HepG2 (cell line): Measurements from ENCODE around the gene APOL2. TPM values are rescaled to one million over a fixed set of nuclear protein-coding genes. Genes with fewer than 3 reads are reported as not detected.

Experiments used
- ATAC-seq: fragments of 200-7000 bp; cut with Tn5 transposase; 3 replicates; pipeline ENCODE4 v1.9.1; 2020; ENCODE audit warnings: mild to moderate bottlenecking, moderate library complexity
- BruUV-seq: library from RNA; stranded (reverse); fragments of 400-500 nt; replicated peaks from 2 replicates; lab custom pipeline; 2021; lab: Mats Ljungman, UMichigan
- CTCF ChIA-PET: fragments of 300-600 bp; formaldehyde crosslinking; extraction: SDS; loops from one replicate; lab custom pipeline; 2021; ENCODE audit warnings: low total read pairs, inconsistent platforms, low intra/inter-chr PET ratio; lab: Yijun Ruan, JAX
- POLR2A ChIA-PET: fragments of 350-600 bp; sonication (Branson Sonifier 250); formaldehyde crosslinking; loops from one replicate; lab custom pipeline; 2020; ENCODE audit warnings: antibody characterized with exemption, inconsistent platforms; lab: Yijun Ruan, JAX
- DNase-seq: peaks from one replicate; pipeline ENCODE4 v3.0.0-alpha.2; 2015; ENCODE audit warnings: low spot score
- FAIRE-seq: peaks from 3 replicates; lab custom pipeline; 2011; peaks lifted over from hg19 to GRCh38; lab: Jason Lieb, UNC
- H2AFZ ChIP-seq: one replicate; pipeline ENCODE4 v1.6.1; 2011; ENCODE audit warnings: low read length, inconsistent platforms
- H3K27ac ChIP-seq: fragments of 300-600 bp; 3 replicates; pipeline ENCODE4 v1.8.0; 2011; ENCODE audit warnings: mixed run types, mild to moderate bottlenecking, mixed read lengths, low read length, inconsistent platforms; ENCODE audit not compliant: insufficient read depth; ENCODE audit errors: extremely low read length
- H3K27me3 ChIP-seq, 2 experiments: fragments of 200-600 bp in 1 of 2; 2 replicates in 1 of 2; 3 replicates in 1 of 2; pipeline versions ENCODE4 v1.6.0 to v1.8.0; 2011; ENCODE audit warnings: low read length in 2 of 2, mild to moderate bottlenecking in 2 of 2, moderate library complexity in 2 of 2, inconsistent platforms in 1 of 2; ENCODE audit not compliant: insufficient read depth in 2 of 2, control insufficient read depth in 1 of 2
- H3K36me3 ChIP-seq, 2 experiments: fragments of 200-600 bp in 1 of 2; replicated peaks in 1 of 2; 2 replicates in 1 of 2; 3 replicates in 1 of 2; pipeline versions ENCODE4 v1.5.1 to v1.8.0; 2011; ENCODE audit warnings: low read length in 2 of 2, inconsistent platforms in 1 of 2; ENCODE audit not compliant: insufficient read depth in 2 of 2, control insufficient read depth in 1 of 2
- H3K4me1 ChIP-seq: 2 replicates; pipeline ENCODE4 v1.5.1; 2012; ENCODE audit warnings: low read length, inconsistent platforms; ENCODE audit not compliant: insufficient read depth
- H3K4me2 ChIP-seq: 2 replicates; pipeline ENCODE4 v1.6.0; 2011; ENCODE audit warnings: low read depth, low read length, inconsistent platforms
- H3K4me3 ChIP-seq, 3 experiments: fragments of 200-600 bp in 1 of 3; sonication (generic), shearing (Covaris generic) in 1 of 3; replicated peaks in 1 of 3; 2 replicates each; pipeline ENCODE4 v1.5.1; 2011 to 2016; ENCODE audit warnings: low read length in 3 of 3, inconsistent platforms in 2 of 3, low read depth in 2 of 3, mild to moderate bottlenecking in 2 of 3, control low read depth in 1 of 3, mixed read lengths in 1 of 3; ENCODE audit not compliant: insufficient read depth in 1 of 3
- H3K79me2 ChIP-seq: one replicate; pipeline ENCODE4 v1.6.1; 2011; ENCODE audit warnings: low read length, inconsistent platforms; ENCODE audit not compliant: insufficient read depth
- H3K9ac ChIP-seq: 2 replicates; pipeline ENCODE4 v1.6.0; 2011; ENCODE audit warnings: mild to moderate bottlenecking, low read depth, low read length, inconsistent platforms; ENCODE audit not compliant: insufficient read depth
- H3K9me3 ChIP-seq: 2 replicates; pipeline ENCODE4 v1.5.1; 2012; ENCODE audit warnings: mild to moderate bottlenecking, low read length
- H4K20me1 ChIP-seq: 2 replicates; pipeline ENCODE4 v1.6.0; 2011; ENCODE audit warnings: inconsistent platforms, mild to moderate bottlenecking, low read length, moderate library complexity; ENCODE audit not compliant: insufficient read depth
- CHD2 ChIP-seq: IDR thresholded peaks from 2 replicates; pipeline ENCODE4 v1.6.1; 2011; ENCODE audit warnings: low read depth, low read length, improper control_type of control experiment
- ELF3 ChIP-seq: IDR thresholded peaks from 2 replicates; pipeline ENCODE4 v1.6.1; 2016; ENCODE audit warnings: missing genetic modification reagents, missing compliant biosample characterization
- HNRNPUL1 ChIP-seq: fragments of 200-400 bp; formaldehyde crosslinking; IDR thresholded peaks from 2 replicates; pipeline ENCODE4 v1.6.1; 2017; ENCODE audit warnings: low read depth, mild to moderate bottlenecking, low read length, moderate library complexity
- KAT7 ChIP-seq: IDR thresholded peaks from 2 replicates; pipeline ENCODE4 v1.6.1; 2018; ENCODE audit warnings: borderline replicate concordance, missing compliant biosample characterization
- MATR3 ChIP-seq: sonication (generic); formaldehyde crosslinking; IDR thresholded peaks from 2 replicates; pipeline ENCODE4 v1.4.0; 2020; ENCODE audit warnings: missing genetic modification reagents
- NR2F1 ChIP-seq, 2 experiments: fragments of 450-650 bp in 1 of 2; formaldehyde crosslinking in 1 of 2; IDR thresholded peaks; 2 replicates each; pipeline versions ENCODE4 v1.5.0 to v1.6.1; 2016 to 2020; ENCODE audit warnings: mild to moderate bottlenecking in 1 of 2, missing compliant biosample characterization in 1 of 2, missing genetic modification reagents in 1 of 2, moderate library complexity in 1 of 2
- TARDBP ChIP-seq: sonication (generic); formaldehyde crosslinking; IDR thresholded peaks from 2 replicates; pipeline ENCODE4 v1.8.0; 2022; ENCODE audit warnings: mild to moderate bottlenecking, missing genetic modification reagents
- ZNF567 ChIP-seq: sonication (generic); formaldehyde crosslinking; IDR thresholded peaks from 2 replicates; pipeline ENCODE4 v1.8.1; 2023; ENCODE audit warnings: mild to moderate bottlenecking, missing genetic modification reagents, borderline replicate concordance
- ZNF788 ChIP-seq: sonication (generic); formaldehyde crosslinking; IDR thresholded peaks from 2 replicates; pipeline ENCODE4 v1.5.0; 2020; ENCODE audit warnings: mild to moderate bottlenecking, missing genetic modification reagents, borderline replicate concordance
- ZSCAN12 ChIP-seq: sonication (generic); formaldehyde crosslinking; IDR thresholded peaks from 2 replicates; pipeline ENCODE4 v1.9.0; 2021; ENCODE audit warnings: mild to moderate bottlenecking, missing genetic modification reagents
- ZSCAN25 ChIP-seq: sonication (generic); formaldehyde crosslinking; IDR thresholded peaks from 2 replicates; pipeline ENCODE4 v1.8.0; 2022; ENCODE audit warnings: mild to moderate bottlenecking, missing genetic modification reagents
- WGBS: methylation state at CpG from one replicate; pipeline ENCODE4 v1.1.6; 2017; ENCODE audit warnings: low lambda C conversion rate; 5-methylcytosine and 5-hydroxymethylcytosine counted together
- in situ Hi-C: cut with HindIII; loops from 2 replicates; pipeline ENCODE4 v1.10.0; 2017; ENCODE audit warnings: low pct_unique_long_range_greater_than_20kb; ENCODE audit not compliant: extremely low pct_ligation_motif_present
- intact Hi-C: fragments of 100-400 bp; cut with micrococcal nuclease; formaldehyde crosslinking; loops from one replicate; pipeline ENCODE4 v1.10.0; 2022; ENCODE audit not compliant: unreplicated experiment
- polyA plus RNA-seq, 8 experiments: library from polyadenylated mRNA; depleted of rRNA in 3 of 8; stranded (reverse) in 7 of 8; unstranded in 1 of 8; fragments of >200 nt; fragmentation: Illumina TruSeq in 4 of 8; extraction: Trizol in 4 of 8; gene quantifications; 2 replicates each; pipeline versions ENCODE4 v1.2.1 to v1.2.3, GENCODE V29; 2011 to 2016; ENCODE audit warnings: low read depth in 4 of 8, missing spikeins in 1 of 8, mixed read lengths in 1 of 8; ENCODE audit not compliant: insufficient read depth in 1 of 8
- total RNA-seq, 5 experiments: library from RNA; depleted of rRNA; stranded (reverse); fragments of >200 nt; fragmentation: Illumina TruSeq; extraction: Trizol; gene quantifications; 2 replicates each; pipeline ENCODE4 v1.2.3, GENCODE V29; 2016; ENCODE audit warnings: low read depth in 1 of 5
- TF ChIP-seq, protein P1 (sequence below): sonication (generic); formaldehyde crosslinking; IDR thresholded peaks from 2 replicates; pipeline ENCODE4 v1.4.0; 2020; ENCODE audit warnings: mild to moderate bottlenecking, missing genetic modification reagents
- TF ChIP-seq, protein P2 (sequence below), 2 experiments: sonication (generic) in 1 of 2; formaldehyde crosslinking in 1 of 2; IDR thresholded peaks; 2 replicates each; pipeline versions ENCODE4 v1.4.0 to v1.6.1; 2018 to 2020; ENCODE audit warnings: missing genetic modification reagents in 2 of 2, borderline replicate concordance in 1 of 2, low read depth in 1 of 2, mild to moderate bottlenecking in 1 of 2, missing biosample characterization in 1 of 2
- TF ChIP-seq, protein P3 (sequence below): sonication (generic); formaldehyde crosslinking; conservative IDR thresholded peaks from 2 replicates; pipeline ENCODE4 v1.8.0; 2022; ENCODE audit warnings: low read depth, missing genetic modification reagents
- TF ChIP-seq, protein P4 (sequence below): sonication (generic); formaldehyde crosslinking; IDR thresholded peaks from 2 replicates; pipeline ENCODE4 v1.5.1; 2020; ENCODE audit warnings: missing genetic modification reagents, mild to moderate bottlenecking, borderline replicate concordance

APOL2 gene
- total and polyA plus RNA-seq, 2 of the 13 experiments (the other 11 are each of a cell fraction or from before 2014, with no cell fraction given), result 28.7 to 51.2 TPM

DNA sequence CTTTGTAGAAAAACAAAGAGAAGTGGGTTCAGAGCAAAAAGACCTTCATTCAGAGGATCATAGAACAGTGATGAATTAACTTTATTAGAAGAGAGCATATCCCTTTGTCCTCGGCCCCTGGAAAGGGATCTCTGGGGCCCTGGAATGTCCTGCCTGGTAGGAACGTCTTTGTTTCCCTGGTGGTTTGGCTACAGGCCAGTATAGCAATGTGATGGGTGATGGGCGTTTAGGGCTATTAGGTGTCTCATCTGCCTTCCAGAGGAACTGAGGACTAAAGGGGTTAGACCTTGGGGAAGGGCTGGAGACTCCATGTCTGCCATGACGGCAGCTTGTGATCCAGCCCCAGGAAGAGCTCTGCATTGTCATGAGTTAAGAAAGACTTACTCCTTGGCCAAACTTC is 46.8 kb downstream of the APOL2 start (continued):
- TF ChIP-seq, protein P1, sequence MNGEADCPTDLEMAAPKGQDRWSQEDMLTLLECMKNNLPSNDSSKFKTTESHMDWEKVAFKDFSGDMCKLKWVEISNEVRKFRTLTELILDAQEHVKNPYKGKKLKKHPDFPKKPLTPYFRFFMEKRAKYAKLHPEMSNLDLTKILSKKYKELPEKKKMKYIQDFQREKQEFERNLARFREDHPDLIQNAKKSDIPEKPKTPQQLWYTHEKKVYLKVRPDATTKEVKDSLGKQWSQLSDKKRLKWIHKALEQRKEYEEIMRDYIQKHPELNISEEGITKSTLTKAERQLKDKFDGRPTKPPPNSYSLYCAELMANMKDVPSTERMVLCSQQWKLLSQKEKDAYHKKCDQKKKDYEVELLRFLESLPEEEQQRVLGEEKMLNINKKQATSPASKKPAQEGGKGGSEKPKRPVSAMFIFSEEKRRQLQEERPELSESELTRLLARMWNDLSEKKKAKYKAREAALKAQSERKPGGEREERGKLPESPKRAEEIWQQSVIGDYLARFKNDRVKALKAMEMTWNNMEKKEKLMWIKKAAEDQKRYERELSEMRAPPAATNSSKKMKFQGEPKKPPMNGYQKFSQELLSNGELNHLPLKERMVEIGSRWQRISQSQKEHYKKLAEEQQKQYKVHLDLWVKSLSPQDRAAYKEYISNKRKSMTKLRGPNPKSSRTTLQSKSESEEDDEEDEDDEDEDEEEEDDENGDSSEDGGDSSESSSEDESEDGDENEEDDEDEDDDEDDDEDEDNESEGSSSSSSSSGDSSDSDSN (CRISPR knock-in tag), result no peak
- TF ChIP-seq ELF3 (CRISPR knock-in tag) (no peak), ZSCAN12 (CRISPR knock-in tag) (no peak), CHD2 (no peak), ZNF788 (CRISPR knock-in tag) (no peak), HNRNPUL1 (no peak), KAT7 (CRISPR knock-in tag) (no peak)

DNA sequence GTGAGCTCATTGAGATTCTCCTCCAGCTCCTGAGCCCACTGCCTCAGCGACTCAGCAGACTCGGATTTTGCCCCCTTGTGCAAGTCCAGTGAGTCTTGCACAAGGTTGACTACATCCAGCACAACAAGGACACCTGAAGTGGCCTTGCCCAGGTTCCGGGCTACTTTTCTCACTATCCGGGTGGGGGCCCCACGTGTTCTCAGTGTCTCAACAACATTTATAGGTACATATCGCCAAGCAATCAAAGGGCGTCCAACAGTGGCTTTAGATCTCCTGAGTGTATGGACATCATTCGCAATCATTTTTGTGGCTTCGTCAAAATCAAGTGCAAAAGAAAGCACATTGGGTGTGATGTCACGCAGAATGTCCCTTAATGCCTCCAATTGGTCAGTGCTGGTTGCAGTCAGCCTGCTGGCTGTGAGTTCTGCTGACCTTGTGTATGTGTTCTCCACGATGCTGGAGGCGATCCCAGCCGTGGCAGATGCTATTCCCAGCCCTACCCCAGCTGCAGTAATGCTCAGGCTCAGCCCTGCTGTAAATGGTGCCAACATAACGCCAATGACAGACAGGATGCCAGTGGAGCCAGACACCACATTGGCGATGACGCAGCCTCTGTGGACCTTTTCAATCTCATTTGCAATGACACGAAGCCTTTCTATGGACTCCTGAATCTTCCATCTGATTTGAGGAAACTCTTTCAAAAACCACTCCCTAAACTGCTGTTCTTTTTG is 48.1 kb downstream of the APOL2 start:
- no peaks in the 10 kb centered on the region for H4K20me1 ChIP-seq
- DNase-seq (no peak), FAIRE-seq (no peak), ATAC-seq (no peak)
- no TSS peak for BruUV-seq
- no peak overlapping the region for H3K9ac ChIP-seq
- 0 out of 2 replicates have a peak, but pooled peaks cover under 1% of the 10 kb centered on the region for H3K4me1 ChIP-seq
- intact Hi-C loops (no loop called here), in situ Hi-C loops (no loop called here)
- CTCF ChIA-PET, result no interaction called here
- no peaks in the 10 kb centered on the region for H3K36me3 ChIP-seq
- H3K9me3 ChIP-seq, result no peaks in the 10 kb centered on the region
- WGBS, result 68% methylated on average over 15 of the region's 17 CpGs
- no peak overlapping the region for H3K4me3 ChIP-seq
- H3K79me2 ChIP-seq, result no peaks in the 10 kb centered on the region
- H2AFZ ChIP-seq, result no peak overlapping the region
- POLR2A ChIA-PET, result no interaction called here
- H3K27me3 ChIP-seq, result no peaks in the 10 kb centered on the region; a peak in 1 of 5 replicates
- no peak overlapping the region for H3K4me2 ChIP-seq
- no peak overlapping the region for H3K27ac ChIP-seq
- TF ChIP-seq NR2F1 (CRISPR knock-in tag; IDR thresholded peaks at IDR 0.05), result no peak
- no peak for TF ChIP-seq TARDBP (CRISPR knock-in tag)
- TF ChIP-seq, protein P2, sequence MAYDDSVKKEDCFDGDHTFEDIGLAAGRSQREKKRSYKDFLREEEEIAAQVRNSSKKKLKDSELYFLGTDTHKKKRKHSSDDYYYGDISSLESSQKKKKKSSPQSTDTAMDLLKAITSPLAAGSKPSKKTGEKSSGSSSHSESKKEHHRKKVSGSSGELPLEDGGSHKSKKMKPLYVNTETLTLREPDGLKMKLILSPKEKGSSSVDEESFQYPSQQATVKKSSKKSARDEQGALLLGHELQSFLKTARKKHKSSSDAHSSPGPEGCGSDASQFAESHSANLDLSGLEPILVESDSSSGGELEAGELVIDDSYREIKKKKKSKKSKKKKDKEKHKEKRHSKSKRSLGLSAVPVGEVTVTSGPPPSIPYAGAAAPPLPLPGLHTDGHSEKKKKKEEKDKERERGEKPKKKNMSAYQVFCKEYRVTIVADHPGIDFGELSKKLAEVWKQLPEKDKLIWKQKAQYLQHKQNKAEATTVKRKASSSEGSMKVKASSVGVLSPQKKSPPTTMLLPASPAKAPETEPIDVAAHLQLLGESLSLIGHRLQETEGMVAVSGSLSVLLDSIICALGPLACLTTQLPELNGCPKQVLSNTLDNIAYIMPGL (CRISPR knock-in tag; IDR thresholded peaks at IDR 0.05; ENCODE audit: borderline replicate concordance in 1 of 2, low read depth in 1 of 2), result no peak
- no peak for TF ChIP-seq ZNF567 (CRISPR knock-in tag)
- no peak for TF ChIP-seq ZSCAN25 (CRISPR knock-in tag)
- no peak for TF ChIP-seq MATR3
- TF ChIP-seq, protein P3, sequence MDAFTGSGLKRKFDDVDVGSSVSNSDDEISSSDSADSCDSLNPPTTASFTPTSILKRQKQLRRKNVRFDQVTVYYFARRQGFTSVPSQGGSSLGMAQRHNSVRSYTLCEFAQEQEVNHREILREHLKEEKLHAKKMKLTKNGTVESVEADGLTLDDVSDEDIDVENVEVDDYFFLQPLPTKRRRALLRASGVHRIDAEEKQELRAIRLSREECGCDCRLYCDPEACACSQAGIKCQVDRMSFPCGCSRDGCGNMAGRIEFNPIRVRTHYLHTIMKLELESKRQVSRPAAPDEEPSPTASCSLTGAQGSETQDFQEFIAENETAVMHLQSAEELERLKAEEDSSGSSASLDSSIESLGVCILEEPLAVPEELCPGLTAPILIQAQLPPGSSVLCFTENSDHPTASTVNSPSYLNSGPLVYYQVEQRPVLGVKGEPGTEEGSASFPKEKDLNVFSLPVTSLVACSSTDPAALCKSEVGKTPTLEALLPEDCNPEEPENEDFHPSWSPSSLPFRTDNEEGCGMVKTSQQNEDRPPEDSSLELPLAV (CRISPR knock-in tag), result no peak
- TF ChIP-seq, protein P4, sequence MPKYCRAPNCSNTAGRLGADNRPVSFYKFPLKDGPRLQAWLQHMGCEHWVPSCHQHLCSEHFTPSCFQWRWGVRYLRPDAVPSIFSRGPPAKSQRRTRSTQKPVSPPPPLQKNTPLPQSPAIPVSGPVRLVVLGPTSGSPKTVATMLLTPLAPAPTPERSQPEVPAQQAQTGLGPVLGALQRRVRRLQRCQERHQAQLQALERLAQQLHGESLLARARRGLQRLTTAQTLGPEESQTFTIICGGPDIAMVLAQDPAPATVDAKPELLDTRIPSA (CRISPR knock-in tag), result no peak
